GM21619 (cell line): ENCODE results near the gene ZNF668.
A peak's percentile ranks its signal among the peaks of the same experiment; 100 is the strongest.

Source experiments
- ATAC-seq: cut with Tn5 transposase; IDR thresholded peaks from one replicate; pipeline ENCODE4 v1.9.1; 2021; ENCODE audit not compliant: unreplicated experiment

ZNF668 gene

DNA sequence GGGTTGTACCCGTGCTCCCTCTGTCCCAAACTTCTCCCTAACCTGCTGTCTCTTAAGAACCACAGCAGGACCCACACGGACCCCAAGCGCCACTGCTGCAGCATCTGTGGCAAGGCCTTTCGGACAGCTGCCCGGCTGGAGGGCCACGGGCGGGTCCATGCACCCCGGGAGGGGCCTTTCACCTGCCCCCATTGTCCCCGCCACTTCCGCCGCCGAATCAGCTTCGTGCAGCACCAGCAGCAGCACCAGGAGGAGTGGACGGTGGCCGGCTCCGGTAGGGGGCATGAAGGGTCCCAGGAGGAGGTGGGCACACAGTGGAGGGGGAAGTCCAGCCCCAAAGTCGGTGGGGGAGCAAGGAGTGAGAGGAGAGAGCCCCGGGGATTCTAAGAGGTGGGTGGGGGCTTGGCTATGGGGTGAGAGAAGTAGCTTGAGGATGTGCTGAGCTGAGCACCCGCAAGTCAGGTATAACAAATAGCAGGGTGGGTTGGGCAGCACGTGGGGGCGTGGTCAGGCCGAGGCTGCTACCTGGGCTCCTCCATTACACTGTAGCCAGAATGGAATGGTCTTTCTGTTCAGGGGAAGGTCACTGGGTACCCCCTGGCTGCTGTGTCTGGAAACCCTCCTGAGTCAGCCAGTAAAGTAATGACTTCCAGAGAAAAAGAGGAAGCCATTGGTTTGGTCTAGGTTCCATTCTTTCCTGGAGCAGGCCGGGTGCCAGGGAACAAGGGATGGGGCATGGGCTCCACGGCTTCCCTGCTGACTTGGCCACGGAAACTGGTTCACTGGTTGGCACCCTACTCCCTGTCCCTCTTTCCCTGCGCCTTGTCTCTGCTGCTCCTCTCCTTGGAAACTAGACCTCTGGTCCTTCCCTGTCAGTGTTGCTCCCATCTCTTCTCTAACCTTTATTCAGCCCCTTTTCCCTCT is 7.7 kb upstream of the ZNF668 start:
- no peak for ATAC-seq

DNA sequence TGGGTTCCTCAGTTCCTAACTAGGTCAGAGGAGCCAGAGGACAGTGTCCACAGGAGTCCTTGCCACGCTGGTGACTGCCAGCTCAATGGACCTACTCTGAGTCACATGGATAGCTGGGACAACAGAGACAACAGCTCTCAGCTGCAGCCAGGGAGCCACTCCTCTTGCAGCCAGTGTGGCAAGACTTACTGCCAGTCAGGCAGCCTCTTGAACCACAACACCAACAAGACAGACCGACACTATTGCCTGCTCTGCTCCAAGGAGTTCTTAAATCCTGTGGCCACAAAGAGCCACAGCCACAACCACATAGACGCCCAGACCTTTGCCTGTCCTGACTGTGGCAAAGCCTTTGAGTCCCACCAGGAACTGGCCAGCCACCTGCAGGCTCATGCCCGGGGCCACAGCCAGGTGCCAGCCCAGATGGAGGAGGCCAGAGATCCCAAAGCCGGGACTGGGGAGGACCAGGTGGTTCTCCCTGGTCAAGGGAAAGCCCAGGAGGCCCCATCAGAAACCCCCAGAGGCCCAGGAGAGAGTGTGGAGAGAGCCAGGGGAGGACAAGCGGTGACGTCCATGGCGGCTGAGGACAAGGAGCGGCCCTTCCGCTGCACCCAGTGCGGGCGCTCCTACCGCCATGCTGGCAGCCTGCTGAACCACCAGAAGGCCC is 6.8 kb upstream of the ZNF668 start:
- ATAC-seq = no peak

DNA sequence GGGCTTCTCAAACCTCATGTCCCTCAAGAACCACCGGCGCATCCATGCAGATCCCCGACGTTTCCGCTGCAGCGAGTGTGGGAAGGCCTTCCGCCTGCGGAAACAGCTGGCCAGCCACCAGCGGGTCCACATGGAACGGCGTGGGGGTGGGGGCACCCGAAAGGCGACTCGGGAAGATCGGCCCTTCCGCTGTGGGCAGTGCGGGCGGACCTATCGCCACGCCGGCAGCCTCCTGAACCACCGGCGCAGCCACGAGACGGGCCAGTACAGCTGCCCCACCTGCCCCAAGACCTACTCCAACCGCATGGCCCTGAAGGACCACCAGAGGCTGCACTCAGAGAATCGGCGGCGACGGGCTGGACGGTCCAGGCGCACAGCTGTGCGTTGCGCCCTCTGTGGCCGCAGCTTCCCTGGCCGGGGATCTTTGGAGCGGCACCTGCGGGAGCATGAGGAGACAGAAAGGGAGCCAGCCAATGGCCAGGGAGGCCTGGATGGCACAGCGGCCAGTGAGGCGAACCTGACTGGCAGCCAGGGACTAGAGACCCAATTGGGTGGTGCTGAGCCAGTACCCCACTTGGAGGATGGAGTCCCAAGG is 6.1 kb upstream of the ZNF668 start:
- ATAC-seq = no peak

DNA sequence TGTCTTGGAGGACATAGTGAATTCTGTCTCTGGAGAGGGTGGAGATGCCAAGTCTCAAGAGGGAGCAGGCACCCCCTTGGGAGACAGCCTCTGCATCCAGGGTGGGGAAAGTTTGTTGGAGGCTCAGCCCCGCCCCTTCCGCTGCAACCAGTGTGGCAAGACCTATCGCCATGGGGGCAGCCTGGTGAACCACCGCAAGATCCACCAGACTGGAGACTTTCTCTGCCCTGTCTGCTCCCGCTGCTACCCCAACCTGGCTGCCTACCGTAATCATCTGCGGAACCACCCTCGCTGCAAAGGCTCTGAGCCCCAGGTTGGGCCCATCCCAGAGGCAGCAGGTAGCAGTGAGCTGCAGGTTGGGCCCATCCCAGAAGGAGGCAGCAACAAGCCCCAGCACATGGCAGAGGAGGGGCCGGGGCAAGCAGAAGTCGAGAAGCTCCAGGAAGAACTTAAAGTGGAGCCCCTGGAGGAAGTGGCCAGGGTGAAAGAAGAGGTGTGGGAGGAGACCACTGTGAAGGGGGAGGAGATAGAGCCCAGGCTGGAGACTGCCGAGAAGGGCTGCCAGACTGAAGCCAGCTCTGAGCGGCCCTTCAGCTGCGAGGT is 5.4 kb upstream of the ZNF668 start:
- no peak for ATAC-seq

DNA sequence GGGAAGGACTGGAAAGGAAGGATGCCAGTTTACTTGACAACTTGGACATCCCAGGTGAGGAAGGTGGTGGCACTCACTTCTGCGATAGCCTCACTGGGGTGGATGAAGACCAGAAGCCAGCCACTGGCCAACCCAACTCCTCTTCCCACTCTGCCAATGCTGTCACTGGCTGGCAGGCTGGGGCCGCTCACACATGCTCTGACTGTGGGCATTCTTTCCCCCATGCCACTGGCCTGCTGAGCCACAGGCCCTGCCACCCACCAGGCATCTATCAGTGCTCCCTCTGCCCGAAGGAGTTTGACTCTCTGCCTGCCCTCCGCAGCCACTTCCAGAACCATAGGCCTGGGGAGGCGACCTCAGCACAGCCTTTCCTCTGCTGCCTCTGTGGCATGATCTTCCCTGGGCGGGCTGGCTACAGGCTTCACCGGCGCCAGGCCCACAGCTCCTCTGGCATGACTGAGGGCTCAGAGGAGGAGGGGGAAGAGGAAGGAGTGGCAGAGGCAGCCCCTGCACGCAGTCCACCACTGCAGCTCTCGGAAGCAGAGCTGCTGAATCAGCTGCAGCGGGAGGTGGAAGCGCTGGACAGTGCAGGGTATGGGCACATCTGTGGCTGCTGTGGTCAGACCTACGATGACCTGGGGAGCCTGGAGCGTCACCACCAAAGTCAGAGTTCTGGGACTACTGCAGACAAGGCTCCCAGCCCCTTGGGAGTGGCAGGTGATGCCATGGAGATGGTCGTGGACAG is 4.7 kb upstream of the ZNF668 start:
- no peak for ATAC-seq

DNA sequence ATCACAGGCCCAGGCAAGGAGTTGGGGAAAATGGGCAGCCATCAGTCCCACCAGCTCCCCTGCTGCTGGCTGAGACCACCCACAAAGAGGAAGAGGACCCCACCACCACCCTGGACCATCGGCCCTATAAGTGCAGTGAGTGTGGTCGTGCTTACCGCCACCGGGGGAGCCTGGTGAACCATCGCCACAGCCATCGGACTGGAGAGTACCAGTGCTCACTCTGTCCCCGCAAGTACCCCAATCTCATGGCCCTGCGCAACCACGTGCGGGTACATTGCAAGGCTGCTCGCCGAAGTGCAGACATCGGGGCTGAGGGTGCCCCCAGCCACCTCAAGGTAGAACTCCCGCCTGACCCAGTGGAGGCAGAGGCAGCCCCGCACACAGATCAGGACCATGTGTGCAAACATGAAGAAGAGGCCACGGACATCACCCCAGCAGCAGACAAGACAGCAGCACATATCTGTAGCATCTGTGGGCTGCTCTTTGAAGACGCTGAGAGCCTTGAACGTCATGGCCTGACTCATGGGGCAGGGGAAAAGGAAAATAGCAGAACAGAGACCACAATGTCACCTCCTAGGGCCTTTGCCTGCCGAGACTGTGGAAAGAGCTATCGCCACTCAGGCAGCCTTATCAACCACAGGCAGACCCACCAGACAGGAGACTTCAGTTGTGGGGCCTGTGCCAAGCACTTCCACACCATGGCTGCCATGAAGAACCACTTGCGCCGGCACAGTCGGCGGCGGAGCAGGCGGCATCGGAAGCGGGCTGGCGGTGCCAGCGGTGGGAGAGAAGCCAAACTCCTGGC is 3.8 kb upstream of the ZNF668 start:
- ATAC-seq = no peak

DNA sequence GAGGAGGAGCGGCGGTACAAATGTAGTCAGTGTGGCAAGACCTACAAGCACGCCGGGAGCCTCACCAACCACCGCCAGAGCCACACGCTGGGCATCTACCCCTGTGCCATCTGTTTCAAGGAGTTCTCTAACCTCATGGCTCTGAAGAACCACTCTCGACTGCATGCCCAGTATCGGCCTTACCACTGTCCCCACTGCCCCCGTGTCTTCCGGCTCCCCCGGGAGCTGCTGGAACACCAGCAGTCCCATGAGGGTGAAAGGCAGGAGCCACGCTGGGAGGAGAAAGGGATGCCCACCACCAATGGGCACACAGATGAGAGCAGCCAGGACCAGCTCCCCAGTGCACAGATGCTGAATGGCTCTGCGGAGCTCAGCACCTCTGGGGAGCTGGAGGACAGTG is 3.0 kb upstream of the ZNF668 start:
- no peak for ATAC-seq

DNA sequence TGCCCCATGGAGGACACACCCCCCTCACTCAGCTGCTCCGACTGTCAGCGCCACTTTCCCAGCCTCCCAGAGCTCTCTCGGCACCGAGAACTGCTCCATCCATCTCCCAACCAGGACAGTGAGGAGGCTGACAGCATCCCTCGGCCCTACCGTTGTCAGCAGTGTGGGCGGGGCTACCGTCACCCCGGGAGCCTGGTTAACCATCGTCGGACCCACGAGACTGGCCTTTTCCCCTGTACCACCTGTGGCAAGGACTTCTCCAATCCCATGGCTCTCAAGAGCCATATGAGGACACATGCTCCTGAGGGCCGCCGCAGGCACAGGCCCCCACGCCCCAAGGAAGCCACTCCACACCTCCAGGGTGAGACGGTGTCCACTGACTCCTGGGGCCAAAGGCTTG is 2.3 kb upstream of the ZNF668 start:
- no peak for ATAC-seq

DNA sequence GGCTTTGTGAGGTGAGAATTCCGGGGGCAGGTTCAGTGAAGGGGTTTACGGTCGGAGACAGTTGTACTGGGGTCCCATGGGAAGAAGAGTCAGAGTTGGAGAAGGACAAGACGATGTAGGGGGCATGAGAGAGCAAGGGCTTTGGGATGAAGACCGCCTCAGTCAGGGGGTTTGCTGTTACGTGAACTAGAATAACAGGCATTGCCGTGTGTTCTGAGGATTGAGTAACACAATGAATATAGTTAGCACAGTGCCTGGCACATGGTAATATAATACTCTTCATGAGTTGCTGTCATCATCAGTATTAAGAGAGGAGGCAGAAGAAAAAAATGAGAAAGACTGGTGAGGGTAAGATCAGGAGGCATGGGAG is 759 bp upstream of the ZNF668 start:
- ATAC-seq = no peak

DNA sequence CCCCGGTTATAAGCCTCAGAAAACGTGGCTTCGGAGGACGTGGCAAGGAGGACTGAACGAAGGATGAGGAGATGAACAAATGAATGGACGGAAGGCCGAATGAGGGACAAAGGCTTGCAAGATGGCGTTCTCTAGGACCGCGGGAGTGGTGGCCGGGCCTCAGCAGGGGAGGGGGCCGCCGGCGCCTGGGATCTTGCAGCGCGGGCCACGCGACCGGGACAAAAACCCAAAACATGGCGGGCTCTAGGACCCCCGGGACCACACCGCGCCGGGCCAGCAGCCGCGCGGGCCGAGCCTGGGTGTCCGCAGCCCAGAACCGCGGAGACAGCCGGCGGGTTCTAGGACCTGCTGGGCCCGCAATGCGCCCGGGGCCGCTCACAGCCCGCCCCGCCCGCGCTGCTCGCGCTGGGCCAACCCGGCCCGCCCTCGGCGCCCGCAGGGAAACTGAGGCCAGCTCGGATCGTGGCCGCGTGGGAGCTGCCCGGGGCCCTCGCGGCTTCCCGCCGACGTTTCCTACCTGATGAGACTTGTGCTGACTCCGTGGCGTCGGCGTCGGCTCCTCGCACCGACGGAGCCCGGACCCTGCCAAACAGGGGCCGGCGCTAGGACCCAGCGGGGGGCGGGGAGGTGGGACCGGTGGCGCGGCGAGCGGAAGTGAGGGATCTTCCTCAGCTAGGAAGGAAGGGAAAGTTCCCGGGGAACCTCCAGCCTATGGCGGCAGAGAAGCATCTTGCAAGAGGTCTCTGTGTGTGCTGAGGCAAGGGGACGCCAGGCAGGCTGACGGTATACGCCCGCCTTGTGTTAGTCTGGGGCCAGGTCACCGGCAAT is 684 bp downstream of the ZNF668 start:
- peak; percentile 49 for ATAC-seq

DNA sequence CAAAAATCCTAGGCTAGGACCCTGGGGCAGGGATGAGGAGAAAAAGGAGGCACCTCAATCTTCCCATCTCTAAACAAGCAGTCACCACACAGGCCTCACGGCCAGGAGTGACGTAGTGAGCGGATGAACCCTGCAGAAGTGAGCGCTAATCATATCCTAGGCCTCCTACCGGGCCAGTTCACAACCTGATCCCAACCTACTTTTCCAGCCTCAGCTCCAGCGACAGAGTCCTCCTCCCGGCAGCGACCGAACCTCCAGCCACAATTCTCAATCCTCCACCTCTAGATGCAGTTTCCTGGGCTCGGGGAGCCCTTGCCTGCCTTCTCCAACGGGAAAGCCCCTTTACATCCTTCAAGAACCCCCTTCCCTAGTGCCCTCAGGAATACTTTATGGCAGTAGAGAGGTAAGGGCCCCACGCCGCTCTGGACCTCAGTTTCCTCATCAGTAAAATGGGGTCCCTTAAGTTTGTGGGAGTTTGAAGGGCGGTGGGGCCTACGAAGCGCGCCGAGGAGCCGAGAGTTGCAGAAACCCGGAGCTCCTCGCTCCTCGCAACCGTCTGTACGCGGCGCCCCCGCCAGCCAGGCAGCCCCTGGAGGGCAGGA is 1.4 kb downstream of the ZNF668 start:
- no peak for ATAC-seq

DNA sequence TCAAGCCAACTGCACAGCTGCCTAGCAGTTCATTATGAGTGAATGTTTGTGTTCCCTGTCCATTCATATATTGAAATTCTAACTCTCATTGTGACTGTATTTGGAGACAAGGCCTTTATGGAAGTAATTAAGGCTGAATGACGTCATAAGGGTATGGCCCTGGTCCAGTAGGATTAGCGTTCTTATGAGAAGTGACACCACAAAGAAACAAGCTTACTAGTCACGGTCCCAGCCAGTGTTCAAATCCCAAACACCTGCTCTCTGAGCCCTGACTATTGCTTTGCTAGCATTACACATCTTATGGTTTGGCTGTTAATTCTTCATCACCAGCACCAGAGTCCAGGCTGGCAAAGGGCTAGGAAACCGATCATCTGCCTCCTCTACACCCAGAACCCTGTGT is 2.2 kb downstream of the ZNF668 start:
- ATAC-seq = no peak

DNA sequence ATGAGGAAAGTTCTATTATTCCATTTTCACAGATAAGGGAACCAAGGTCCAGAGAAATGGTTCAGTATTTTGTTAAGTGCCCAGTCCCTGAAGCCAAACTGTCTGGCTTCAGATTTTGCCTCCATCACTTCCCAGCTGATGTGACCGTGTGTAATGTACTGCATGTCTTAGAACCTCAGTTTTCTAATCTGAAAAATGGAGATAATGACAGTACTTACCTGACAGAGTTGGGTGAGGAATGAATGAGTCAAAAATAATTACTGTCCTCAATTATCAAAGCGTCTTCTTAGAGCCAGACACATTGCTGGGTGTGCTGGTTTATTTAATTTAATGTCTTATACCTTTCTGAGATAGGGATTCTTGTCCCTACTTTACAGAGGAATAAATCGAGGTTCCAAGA is 6.7 kb downstream of the ZNF668 start:
- no peak for ATAC-seq

DNA sequence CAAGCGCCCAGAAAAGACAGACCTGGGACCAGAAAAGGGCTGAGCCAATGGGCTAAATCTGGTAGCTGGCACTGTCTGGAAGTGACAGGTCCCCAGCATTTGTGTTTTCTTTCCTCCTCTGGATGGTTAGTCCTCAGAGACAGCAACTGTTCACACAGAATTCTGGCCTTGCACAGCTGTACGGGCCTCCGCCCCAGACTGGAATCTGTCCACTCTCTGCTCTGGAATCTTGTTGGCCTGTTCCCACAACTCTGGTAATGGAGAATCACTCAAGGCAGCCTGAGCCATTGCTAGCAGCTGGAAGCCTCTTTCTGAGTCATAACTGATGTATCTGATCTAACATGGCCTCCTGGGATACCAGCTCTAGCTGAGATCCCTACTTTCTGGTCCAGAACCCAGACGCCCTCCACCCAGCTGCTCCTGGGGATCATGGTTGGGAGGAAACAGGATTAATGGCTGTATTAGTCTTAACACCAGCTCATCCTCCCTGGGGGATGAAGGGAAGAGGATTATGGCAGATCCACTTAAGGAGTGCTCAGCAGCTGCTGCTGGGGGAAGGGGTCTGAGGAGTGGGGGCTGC is 9.1 kb downstream of the ZNF668 start:
- ATAC-seq = no peak

DNA sequence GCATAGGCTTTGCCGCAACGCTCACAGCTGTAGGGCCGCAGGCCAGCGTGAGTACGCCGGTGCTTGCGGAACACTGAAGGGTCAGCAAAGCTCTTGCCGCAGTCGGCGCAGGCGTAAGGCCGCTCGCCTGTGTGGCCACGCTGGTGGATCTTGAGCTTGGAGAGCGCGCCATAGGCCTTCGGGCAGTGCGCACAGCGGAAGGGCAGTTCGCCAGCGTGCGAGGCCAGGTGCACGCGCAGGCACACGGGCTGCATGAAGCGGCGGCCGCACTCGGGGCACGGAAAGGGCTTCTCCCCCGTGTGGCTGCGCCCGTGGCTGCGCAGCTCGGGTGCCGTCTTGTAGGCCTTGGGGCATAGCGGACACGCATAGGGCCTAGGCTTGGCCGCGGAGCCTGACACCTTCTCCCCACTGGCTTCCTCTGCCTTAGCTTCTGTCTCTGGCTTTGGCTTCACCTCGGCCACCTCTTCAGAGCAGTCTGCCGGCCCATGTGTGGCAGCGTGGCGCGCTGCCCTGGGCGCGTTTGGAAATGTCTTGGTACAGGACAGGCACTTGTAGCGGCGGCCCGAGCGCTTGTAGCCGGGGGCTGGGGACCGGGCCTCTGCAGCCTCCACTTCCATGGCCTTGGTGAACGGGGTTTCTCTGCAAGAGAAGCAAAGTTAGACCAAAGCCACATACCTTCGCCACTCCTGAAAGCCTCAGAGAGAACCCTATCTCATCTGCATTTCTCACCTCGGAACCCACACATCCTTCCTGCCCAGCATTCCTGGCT is 10.0 kb downstream of the ZNF668 start:
- no peak for ATAC-seq

DNA sequence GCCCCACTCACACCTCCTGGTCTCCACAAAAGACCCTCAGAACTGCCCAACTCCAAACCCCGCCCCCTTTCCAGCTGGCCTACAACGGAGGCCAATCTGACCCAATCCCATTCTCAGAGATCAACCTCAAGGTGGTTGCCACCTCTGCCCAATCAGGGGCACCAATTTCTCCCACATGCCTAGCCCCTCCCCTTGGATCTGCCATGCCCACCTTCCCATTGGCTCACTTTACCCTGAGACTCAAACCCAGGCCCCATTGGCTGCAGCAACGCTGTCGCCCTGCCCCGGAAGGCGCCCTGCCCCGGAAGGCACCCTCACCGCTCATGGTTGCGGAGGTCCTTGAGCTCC is 10.6 kb downstream of the ZNF668 start:
- ATAC-seq = no peak

DNA sequence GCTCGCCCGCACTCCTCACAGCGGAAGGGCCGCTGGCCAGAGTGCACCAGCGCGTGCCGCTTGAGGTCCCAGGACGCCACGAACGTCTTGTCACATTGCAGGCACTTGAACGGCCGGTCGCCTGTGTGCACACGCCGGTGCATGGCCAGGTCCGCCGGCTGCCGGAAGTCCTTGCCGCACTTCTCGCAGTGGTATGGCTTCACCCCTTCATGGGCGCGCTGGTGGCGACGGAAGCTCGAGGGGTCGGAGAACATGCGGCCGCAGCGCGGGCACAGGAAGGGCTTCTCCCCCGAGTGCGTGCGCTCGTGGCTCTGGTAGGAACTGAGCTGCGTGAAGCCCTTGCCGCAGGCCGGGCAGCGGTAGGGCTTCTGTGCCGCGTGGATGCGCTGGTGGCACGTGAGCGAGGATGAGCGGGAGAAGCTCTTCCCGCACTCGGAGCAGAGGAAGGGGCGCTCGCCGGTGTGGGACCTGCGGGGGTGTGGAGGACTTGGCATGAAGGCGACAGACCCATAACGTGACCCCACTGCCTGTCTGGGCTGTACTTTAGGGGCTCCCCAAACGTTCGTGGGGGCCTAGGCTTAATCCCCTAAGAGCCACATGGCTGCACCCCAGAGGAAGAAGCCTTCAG is 12.1 kb downstream of the ZNF668 start:
- ATAC-seq = no peak
